ENCODE data around the gene TMPRSS11E.
"Not testable (repeated sequence)": the region's sequence is repeated elsewhere in the genome, so short reads cannot be mapped to it uniquely, and the experiment has no call there.

TMPRSS11E gene

GRCh38 chr4:68407868-68408190, 39.4 kb upstream of the TMPRSS11E start:
- DNase-seq = no peak
- no peaks in the 10 kb centered on the region for H3K79me2 ChIP-seq (ENCODE audit: low read length)
- H2AFZ ChIP-seq (ENCODE audit: low read length) = no peak overlapping the region
- no peaks in the 10 kb centered on the region for H3K36me3 ChIP-seq (replicated peaks; ENCODE audit: insufficient read depth, low read length)
- H3K9me2 ChIP-seq (replicated peaks; ENCODE audit: insufficient read depth, low read length) = no peaks in the 10 kb centered on the region
- H3K4me2 ChIP-seq (ENCODE audit: low read depth, low read length) = no peak overlapping the region
- no peaks in the 10 kb centered on the region for H4K20me1 ChIP-seq (ENCODE audit: insufficient read depth, low read length)
- H3K27me3 ChIP-seq (replicated peaks; ENCODE audit: insufficient read depth, low read length) = no peaks in the 10 kb centered on the region
- no peaks in the 10 kb centered on the region for H3K9me3 ChIP-seq (replicated peaks; ENCODE audit: insufficient read depth, low read length)
- no peak overlapping the region for H3K4me3 ChIP-seq (ENCODE audit: low read length)
- H3K9ac ChIP-seq (ENCODE audit: low read length) = no peak overlapping the region
- no peaks in the 10 kb centered on the region for H3K4me1 ChIP-seq (ENCODE audit: low read length)
- H3F3A ChIP-seq (ENCODE audit: insufficient read depth, low read length) = no peaks in the 10 kb centered on the region
- no peak overlapping the region for H3K27ac ChIP-seq (ENCODE audit: low read length)
- TF ChIP-seq EZH2phosphoT487 (IDR thresholded peaks at IDR 0.05; ENCODE audit: low read length) (no peak), EZH2 (optimal IDR thresholded peaks at IDR 0.05; ENCODE audit: low read depth, low read length) (no peak)
- TF ChIP-seq, protein P1, sequence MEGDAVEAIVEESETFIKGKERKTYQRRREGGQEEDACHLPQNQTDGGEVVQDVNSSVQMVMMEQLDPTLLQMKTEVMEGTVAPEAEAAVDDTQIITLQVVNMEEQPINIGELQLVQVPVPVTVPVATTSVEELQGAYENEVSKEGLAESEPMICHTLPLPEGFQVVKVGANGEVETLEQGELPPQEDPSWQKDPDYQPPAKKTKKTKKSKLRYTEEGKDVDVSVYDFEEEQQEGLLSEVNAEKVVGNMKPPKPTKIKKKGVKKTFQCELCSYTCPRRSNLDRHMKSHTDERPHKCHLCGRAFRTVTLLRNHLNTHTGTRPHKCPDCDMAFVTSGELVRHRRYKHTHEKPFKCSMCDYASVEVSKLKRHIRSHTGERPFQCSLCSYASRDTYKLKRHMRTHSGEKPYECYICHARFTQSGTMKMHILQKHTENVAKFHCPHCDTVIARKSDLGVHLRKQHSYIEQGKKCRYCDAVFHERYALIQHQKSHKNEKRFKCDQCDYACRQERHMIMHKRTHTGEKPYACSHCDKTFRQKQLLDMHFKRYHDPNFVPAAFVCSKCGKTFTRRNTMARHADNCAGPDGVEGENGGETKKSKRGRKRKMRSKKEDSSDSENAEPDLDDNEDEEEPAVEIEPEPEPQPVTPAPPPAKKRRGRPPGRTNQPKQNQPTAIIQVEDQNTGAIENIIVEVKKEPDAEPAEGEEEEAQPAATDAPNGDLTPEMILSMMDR (IDR thresholded peaks at IDR 0.05; ENCODE audit: low read length) = no peak

- Histone ChIP-seq H3K4me1 (ENCODE audit: low read length) (no peaks in the 10 kb centered on the region), H3K4me3 (ENCODE audit: low read length) (no peak overlapping the region), H3K27me3 (replicated peaks; ENCODE audit: insufficient read depth, low read length) (no peaks in the 10 kb centered on the region), H3K9me2 (replicated peaks; ENCODE audit: insufficient read depth, low read length) (no peaks in the 10 kb centered on the region), H3K36me3 (replicated peaks; ENCODE audit: insufficient read depth, low read length) (no peaks in the 10 kb centered on the region), H3K9ac (ENCODE audit: low read length) (no peak overlapping the region), H4K20me1 (ENCODE audit: insufficient read depth, low read length) (no peaks in the 10 kb centered on the region), H3K79me2 (ENCODE audit: low read length) (no peaks in the 10 kb centered on the region), H2AFZ (ENCODE audit: low read length) (no peak overlapping the region), H3K9me3 (replicated peaks; ENCODE audit: insufficient read depth, low read length) (no peaks in the 10 kb centered on the region), H3K27ac (ENCODE audit: low read length) (no peak overlapping the region), H3K4me2 (ENCODE audit: low read depth, low read length) (no peak overlapping the region), H3F3A (ENCODE audit: insufficient read depth, low read length) (no peaks in the 10 kb centered on the region)
- no peak for TF ChIP-seq EZH2 (optimal IDR thresholded peaks at IDR 0.05; ENCODE audit: low read depth, low read length)
- TF ChIP-seq EZH2phosphoT487 (IDR thresholded peaks at IDR 0.05; ENCODE audit: low read length) = no peak
- TF ChIP-seq, protein P1 (IDR thresholded peaks at IDR 0.05; ENCODE audit: low read length) = no peak
- DNase-seq = no peak
Measured at GRCh38 chr4:68410149-68410548, 37.1 kb upstream of the TMPRSS11E start.

GRCh38 chr4:68410643-68411042, 36.6 kb upstream of the TMPRSS11E start:
- Histone ChIP-seq H3K36me3 (replicated peaks; ENCODE audit: insufficient read depth, low read length) (no peaks in the 10 kb centered on the region), H3K9me2 (replicated peaks; ENCODE audit: insufficient read depth, low read length) (no peaks in the 10 kb centered on the region), H2AFZ (ENCODE audit: low read length) (no peak overlapping the region), H3K4me1 (ENCODE audit: low read length) (no peaks in the 10 kb centered on the region), H3K9me3 (replicated peaks; ENCODE audit: insufficient read depth, low read length) (no peaks in the 10 kb centered on the region), H3K79me2 (ENCODE audit: low read length) (no peaks in the 10 kb centered on the region), H4K20me1 (ENCODE audit: insufficient read depth, low read length) (no peaks in the 10 kb centered on the region), H3K4me3 (ENCODE audit: low read length) (no peak overlapping the region), H3F3A (ENCODE audit: insufficient read depth, low read length) (no peaks in the 10 kb centered on the region), H3K27ac (ENCODE audit: low read length) (no peak overlapping the region), H3K27me3 (replicated peaks; ENCODE audit: insufficient read depth, low read length) (no peaks in the 10 kb centered on the region), H3K9ac (ENCODE audit: low read length) (no peak overlapping the region), H3K4me2 (ENCODE audit: low read depth, low read length) (no peak overlapping the region)
- TF ChIP-seq EZH2 (optimal IDR thresholded peaks at IDR 0.05; ENCODE audit: low read depth, low read length) = no peak
- TF ChIP-seq, protein P1 (IDR thresholded peaks at IDR 0.05; ENCODE audit: low read length) = no peak
- TF ChIP-seq EZH2phosphoT487 (IDR thresholded peaks at IDR 0.05; ENCODE audit: low read length) = no peak
- DNase-seq = no peak

- H3K36me3 ChIP-seq (replicated peaks; ENCODE audit: insufficient read depth, low read length); H3K4me1 ChIP-seq (ENCODE audit: low read length); H3K27me3 ChIP-seq (replicated peaks; ENCODE audit: insufficient read depth, low read length); H3K79me2 ChIP-seq (ENCODE audit: low read length); H2AFZ ChIP-seq (ENCODE audit: low read length); H3K4me3 ChIP-seq (ENCODE audit: low read length); H3K9ac ChIP-seq (ENCODE audit: low read length); H3K9me3 ChIP-seq (replicated peaks; ENCODE audit: insufficient read depth, low read length); H3K4me2 ChIP-seq (ENCODE audit: low read depth, low read length); H4K20me1 ChIP-seq (ENCODE audit: insufficient read depth, low read length); H3K9me2 ChIP-seq (replicated peaks; ENCODE audit: insufficient read depth, low read length); DNase-seq; H3F3A ChIP-seq (ENCODE audit: insufficient read depth, low read length); H3K27ac ChIP-seq (ENCODE audit: low read length): not testable (repeated sequence)
Measured at GRCh38 chr4:68412031-68412430, 35.2 kb upstream of the TMPRSS11E start.
